OCI-LY3 (cell line): Measurements from ENCODE around the gene MOB3C.

ENCODE experiments used
- CTCF ChIP-seq: fragments of 200-600, 300-600 bp; sonication (generic); IDR thresholded peaks from 2 replicates; pipeline ENCODE4 v1.5.1; 2014; ENCODE audit warnings: antibody characterized with exemption, low read length, low read depth
- EZH2phosphoT487 ChIP-seq: fragments of 200-600 bp; shearing (Covaris generic); IDR thresholded peaks from 2 replicates; pipeline ENCODE4 v1.6.1; 2018; ENCODE audit warnings: antibody characterized with exemption, mixed run types, low read depth

- TF ChIP-seq CTCF (no peak), EZH2phosphoT487 (no peak)
Measured at GRCh38 chr1:46563341-46563740, 53.3 kb downstream of the MOB3C start.
